NCI-H524 (cell line): ENCODE results near the gene OR4B1.

ENCODE experiments used
- DNase-seq, 2 experiments: peaks; one replicate each; lab custom pipeline; 2025; lab: John Stamatoyannopoulos, UW

Gene OR4B1

GRCh38 chr11:48261600-48261999, 45.0 kb downstream of the OR4B1 start:
- no peak for DNase-seq

GRCh38 chr11:48263423-48263911, 46.9 kb downstream of the OR4B1 start, which contains the start of gene OR4X1:
TSS of gene OR4X1 (plus strand) at chr11:48263861. CDS start at chr11:48263861, 0 bp downstream.
- DNase-seq: no peak
